ENCODE results near the gene SENP3. TPM values are rescaled to one million over a fixed set of nuclear protein-coding genes. Genes with fewer than 3 reads are reported as not detected.
A peak's percentile ranks its signal among the peaks of the same experiment; 100 is the strongest.

The SENP3 gene
- total RNA-seq, result 10 to 100 TPM; 36.2 to 48.2 TPM
- long read RNA-seq, donor 1, partial matches to known transcripts, result 7 of 11 reads
- long read RNA-seq, donor 1, other reads (novel, unspliced or antisense), result 0 of 11 reads
- long read RNA-seq, donor 2, partial matches to known transcripts, result 1 of 1 reads
- long read RNA-seq, donor 2, other reads (novel, unspliced or antisense), result 0 of 1 reads

DNA sequence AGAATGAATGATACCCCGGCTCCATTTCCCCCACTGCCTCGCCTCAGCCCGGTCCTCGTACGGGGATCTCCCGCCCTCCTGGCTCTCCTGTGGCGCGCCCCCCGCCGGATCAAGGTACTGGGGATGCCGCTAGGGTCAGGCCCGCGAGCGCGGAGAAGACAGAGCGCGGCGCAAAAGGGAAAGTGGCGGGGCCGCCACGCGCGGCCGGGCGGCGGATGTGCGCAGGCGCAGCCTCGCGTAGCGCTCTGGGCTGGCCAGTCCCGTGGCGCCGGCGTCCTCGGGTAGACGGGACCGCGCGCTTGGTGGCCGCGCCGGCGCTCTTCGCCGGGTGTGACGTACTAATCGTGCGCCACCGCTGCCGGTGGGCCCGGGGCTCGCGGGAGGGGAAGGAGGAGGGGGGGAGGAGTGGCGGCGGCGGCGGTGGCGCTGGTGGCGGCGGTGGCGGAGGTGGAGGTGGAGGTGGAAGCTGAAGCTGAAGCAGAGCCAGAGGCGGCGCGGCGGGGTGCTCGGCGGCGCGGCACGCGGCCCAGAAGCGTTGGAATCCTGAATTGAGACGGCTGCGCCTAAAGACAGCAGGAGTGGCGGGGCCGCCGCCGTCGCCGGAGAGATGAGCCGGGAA is at the start of gene SENP3:
TSS of gene SENP3 (plus strand) at position 331 of the 619 bp plus-strand sequence. CDS start 1,158 bp downstream, outside the sequence.
- DNase-seq (ENCODE audit: low spot score), result peak; percentile 97
- intact Hi-C loops (cut with DNase I), result loop anchor here in 1 of 2 donors (2.0 to 10.0 kb wide), 3 partner anchors 47 to 207 kb away; partner anchors contain the start of genes FGF11, KCTD11, TMEM102 and TMEM95

DNA sequence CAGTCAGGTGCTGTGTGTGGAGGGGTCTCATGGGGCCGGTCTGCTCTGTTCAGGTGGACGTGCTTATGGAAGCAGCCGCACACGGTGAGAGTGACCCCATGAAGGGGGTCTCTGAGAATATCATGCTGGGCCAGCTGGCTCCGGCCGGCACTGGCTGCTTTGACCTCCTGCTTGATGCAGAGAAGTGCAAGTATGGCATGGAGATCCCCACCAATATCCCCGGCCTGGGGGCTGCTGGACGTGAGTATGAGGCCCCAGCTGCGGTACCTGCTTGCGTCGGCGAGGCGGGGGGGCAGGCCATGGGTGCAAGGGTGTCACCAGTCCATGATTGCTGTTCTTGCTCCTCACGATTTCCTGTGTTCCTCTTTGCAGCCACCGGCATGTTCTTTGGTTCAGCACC is 49.6 kb upstream of the SENP3 start:
- no peak for DNase-seq (ENCODE audit: low spot score)

DNA sequence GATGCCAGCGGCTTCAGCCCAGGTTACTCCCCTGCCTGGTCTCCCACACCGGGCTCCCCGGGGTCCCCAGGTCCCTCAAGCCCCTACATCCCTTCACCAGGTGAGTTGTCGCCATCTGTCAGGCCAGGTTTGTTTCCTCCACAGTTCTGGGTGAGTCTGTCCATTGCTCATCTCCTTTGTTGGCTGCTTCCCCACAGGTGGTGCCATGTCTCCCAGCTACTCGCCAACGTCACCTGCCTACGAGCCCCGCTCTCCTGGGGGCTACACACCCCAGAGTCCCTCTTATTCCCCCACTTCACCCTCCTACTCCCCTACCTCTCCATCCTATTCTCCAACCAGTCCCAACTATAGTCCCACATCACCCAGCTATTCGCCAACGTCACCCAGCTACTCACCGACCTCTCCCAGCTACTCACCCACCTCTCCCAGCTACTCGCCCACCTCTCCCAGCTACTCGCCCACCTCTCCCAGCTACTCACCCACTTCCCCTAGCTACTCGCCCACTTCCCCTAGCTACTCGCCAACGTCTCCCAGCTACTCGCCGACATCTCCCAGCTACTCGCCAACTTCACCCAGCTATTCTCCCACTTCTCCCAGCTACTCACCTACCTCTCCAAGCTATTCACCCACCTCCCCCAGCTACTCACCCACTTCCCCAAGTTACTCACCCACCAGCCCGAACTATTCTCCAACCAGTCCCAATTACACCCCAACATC is 48.7 kb upstream of the SENP3 start:
- intact Hi-C loops (cut with DNase I), result loop anchor here in 1 of 2 donors (5.0 to 10.0 kb wide), 2 partner anchors 68 to 156 kb away; partner anchors contain the start of genes CHRNB1 and TMEM95
- DNase-seq (ENCODE audit: low spot score), result no peak

More for the DNA sequence above, 49.6 kb upstream of the SENP3 start:
- intact Hi-C loops (cut with DNase I), result loop anchor here in 1 of 2 donors (5.0 to 10.0 kb wide), 2 partner anchors 67 to 155 kb away; partner anchors contain the start of genes CHRNB1 and TMEM95

DNA sequence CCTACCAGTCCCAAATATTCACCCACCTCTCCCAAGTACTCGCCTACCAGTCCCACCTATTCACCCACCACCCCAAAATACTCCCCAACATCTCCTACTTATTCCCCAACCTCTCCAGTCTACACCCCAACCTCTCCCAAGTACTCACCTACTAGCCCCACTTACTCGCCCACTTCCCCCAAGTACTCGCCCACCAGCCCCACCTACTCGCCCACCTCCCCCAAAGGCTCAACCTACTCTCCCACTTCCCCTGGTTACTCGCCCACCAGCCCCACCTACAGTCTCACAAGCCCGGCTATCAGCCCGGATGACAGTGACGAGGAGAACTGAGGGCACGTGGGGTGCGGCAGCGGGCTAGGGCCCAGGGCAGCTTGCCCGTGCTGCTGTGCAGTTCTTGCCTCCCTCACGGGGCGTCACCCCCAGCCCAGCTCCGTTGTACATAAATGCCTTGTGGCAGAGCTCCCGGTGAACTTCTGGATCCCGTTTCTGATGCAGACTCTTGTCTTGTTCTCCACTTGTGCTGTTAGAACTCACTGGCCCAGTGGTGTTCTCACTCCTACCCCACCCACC is 47.8 kb upstream of the SENP3 start:
- no peak for DNase-seq (ENCODE audit: low spot score)
- intact Hi-C loops (cut with DNase I), result loop anchor here in 1 of 2 donors (2.0 to 10.0 kb wide), 3 partner anchors 47 to 157 kb away; partner anchors contain the start of genes CHRNB1, SENP3 and TMEM95

DNA sequence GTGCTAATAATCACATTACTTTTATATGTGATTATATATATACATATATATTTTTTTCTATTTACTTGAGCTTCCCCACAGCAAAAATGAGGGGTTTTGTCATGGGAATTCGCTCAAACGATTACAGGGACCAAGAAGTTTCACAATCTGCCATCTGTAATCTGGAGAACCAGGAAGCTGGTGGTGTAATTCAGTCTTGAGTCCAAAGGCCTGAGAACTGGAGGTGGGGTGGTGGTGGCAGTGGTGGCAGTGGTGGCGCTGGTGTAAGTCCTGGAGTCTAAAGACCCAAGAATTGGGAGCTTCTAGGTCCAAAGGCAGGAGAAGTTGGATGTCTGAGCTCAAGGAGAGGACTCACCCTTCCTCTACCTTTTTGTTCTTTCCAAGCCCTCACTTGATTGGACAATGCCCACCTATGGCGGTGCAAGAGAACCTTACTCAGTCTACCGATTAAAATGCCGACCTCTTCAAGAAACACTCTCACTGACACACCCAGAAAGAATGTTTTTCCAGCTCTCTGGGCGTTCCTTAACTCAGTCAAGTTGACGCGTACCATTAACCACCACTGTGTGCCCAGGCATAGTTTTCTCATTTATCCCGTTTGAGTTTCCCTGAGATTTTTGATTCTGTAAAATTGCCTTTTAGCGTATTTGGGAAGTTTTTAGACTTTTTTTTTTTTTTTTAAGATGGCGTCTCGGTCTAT is 45.7 kb upstream of the SENP3 start:
- no peak for DNase-seq (ENCODE audit: low spot score)
- intact Hi-C loops (cut with DNase I), result loop anchor here in 1 of 2 donors (2.0 to 10.0 kb wide), 2 partner anchors 45 to 71 kb away; partner anchors contain the start of genes CHRNB1 and SENP3

DNA sequence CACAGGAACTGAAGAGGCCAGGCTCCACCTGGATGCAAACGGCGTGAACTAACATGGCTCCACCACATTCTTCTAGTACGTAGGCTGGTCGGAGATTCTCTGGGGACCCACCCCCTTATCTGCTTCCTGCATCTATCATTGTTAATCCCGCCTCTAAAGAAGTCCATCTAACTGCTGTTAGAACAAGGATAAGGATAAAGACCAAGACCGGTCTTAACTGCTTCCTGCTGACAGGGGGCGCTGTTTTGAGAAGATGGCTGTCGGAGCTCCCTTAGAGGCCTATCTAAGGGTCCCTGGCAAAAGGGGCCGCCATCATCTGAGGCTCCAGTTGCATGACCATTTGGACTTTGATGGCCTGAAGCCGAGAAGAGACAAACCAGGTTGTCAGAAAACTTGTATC is 38.7 kb upstream of the SENP3 start:
- DNase-seq (ENCODE audit: low spot score), result no peak
- intact Hi-C loops (cut with DNase I), result no loop called here

DNA sequence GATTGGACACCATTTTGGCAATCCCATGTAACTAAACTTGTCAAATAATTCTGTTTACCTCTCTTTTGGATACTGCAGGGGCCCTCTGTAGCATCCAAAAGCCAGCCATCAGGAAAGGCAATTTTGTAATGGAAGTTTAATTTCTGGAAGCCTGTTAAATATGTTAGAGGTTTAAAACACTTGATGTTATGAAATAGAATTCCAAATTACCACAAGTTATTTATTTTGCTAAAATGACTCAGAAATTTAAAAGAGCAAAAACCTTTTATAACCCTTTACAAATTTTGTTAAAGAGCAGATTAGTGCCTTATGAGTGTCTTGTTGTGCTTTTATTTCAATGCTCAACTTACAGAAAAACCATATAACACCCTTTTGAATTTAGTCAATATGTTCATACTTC is 32.9 kb upstream of the SENP3 start:
- intact Hi-C loops (cut with DNase I), result no loop called here
- DNase-seq (ENCODE audit: low spot score), result no peak

DNA sequence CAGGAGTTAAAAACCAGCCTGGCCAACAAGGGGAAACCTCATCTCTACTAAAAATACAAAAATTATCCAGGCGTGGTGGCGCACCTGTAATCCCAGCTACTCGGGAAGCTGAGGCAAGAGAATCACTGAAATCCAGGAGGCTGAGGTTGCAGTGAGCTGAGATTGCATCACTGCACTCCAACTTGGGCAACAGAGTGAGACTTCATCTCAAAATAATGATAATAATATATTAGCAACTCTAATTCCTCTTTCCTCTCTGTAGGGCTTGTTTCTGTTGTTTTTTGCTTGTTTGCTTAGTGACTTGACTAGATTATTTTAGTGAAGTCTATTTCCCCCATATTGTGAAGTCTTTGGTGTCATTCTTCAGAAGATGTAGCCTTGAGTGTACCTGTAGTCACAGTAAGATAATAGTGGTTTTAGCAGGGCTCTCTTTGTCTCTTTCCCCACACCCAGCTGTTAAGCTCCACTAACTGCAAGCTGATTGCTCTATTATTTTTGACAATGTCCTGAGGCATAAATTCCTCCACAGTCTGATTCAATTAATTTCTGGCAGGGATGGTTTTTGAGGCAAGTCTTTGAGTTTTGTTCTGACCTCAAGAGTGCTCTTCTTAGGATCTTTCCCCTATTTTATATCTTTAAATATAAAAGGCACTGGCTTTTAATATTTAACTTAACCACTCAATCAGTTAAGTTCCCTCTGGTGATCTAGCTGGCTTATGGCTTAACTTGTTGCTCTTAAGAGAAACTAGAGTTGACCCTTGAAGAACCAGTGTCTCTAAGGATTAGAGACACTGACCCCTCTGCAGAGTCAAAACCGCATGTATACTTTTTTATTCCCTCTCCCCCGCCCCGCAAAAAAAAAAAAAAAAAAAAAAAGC is 31.5 kb upstream of the SENP3 start:
- intact Hi-C loops (cut with DNase I), result no loop called here
- no peak for DNase-seq (ENCODE audit: low spot score)

DNA sequence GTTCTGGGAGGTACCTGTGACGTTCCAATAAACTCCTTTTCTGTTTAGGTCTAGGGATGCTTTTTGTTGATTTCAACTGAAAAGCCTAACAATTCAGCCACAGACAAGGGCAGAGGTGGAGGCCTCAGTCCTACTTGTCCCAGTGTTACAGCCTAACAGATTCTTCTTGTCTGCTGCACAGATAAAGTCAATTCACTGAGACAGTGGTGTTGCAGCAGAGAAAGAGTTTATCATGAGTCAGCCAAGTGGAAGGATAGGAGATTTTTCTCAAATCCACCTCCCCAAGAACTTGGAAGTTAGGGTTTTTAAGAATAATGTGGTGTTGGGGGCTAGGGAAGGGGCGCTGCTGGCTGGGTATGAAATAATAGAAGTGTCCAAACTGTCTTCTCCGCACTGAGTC is 23.7 kb upstream of the SENP3 start:
- no peak for DNase-seq (ENCODE audit: low spot score)
- intact Hi-C loops (cut with DNase I), result no loop called here

DNA sequence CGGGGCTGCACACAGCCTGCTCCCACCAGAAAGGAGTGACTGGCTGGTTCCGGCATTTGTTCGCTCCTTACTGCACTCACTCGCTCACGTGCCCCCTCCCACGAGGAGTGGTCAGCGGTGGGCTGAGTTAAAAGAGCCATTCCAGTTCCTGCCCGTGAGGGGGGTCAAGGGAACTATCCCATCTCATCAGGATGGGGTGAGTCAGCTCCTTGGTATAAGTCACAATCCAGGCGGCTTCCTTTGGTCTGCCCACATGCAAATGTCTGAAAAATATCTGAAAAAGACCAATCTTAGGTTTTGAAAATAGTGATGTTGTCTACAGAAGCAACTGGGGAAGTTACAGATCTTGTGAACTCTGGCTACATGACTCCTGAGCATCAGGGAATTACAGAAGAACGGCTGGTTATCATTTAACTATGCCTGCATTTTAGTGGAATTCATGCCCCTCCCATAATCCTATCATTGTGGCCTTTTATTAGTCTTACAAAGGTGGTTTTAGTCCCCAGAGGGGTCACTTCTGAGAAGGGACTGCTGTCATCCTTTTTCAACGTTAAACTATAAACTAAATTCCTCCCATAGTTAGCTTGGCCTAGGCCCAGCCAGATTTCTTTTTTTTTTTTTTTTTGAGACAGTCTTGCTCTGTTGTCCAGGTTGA is 22.7 kb upstream of the SENP3 start:
- no peak for DNase-seq (ENCODE audit: low spot score)
- intact Hi-C loops (cut with DNase I), result no loop called here

DNA sequence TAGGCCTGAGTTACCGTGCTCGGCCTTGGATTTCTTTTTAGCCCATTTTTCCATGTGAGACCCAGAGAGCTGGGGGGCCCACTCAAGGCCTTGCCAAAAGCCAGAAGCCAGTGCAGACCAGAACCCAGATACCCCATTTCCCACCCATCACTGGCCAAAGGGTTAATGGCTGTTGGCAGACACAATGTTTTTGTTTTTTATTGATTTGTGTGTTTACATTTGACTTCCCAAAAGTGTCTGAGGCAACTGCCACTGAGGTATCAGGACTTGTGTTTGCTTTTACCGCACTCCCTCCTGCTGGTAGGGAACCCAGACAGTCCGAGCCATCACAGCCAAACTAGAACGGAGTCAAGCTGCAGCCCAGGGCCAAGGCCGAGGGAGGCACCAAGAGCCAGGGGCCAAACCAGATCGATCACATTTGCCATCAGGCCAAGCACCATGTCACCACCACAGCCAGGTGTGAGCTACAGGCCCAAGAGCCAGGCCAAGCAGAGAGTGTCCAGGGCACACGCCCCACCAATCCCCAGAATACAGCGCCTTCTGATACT is 20.6 kb upstream of the SENP3 start:
- no peak for DNase-seq (ENCODE audit: low spot score)
- intact Hi-C loops (cut with DNase I), result loop anchor here in 1 of 2 donors (5.0 kb wide), 1 partner anchor 39 kb away; no protein-coding TSS in a partner anchor

DNA sequence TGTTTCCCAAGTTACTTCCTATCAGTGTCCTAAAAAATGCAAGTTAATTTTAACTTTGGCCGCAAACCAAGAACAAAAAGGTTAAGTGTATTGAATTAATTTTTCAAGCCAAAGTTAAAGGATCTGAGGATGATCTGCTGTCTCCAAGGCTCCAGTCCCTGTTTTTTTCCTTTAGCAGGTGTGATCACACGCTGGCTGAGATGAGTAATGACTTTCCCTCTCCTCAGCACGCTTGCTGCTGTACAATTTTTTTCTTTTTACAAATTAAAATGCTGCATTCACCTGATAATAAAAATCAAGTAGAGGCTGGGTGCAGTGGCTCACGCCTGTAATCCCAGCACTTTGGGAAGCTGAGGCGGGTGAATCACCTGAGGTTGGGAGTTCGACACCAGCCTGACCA is 16.8 kb upstream of the SENP3 start:
- no peak for DNase-seq (ENCODE audit: low spot score)
- intact Hi-C loops (cut with DNase I), result loop anchor here in 1 of 2 donors (5.0 kb wide), 1 partner anchor 43 kb away; no protein-coding TSS in a partner anchor

DNA sequence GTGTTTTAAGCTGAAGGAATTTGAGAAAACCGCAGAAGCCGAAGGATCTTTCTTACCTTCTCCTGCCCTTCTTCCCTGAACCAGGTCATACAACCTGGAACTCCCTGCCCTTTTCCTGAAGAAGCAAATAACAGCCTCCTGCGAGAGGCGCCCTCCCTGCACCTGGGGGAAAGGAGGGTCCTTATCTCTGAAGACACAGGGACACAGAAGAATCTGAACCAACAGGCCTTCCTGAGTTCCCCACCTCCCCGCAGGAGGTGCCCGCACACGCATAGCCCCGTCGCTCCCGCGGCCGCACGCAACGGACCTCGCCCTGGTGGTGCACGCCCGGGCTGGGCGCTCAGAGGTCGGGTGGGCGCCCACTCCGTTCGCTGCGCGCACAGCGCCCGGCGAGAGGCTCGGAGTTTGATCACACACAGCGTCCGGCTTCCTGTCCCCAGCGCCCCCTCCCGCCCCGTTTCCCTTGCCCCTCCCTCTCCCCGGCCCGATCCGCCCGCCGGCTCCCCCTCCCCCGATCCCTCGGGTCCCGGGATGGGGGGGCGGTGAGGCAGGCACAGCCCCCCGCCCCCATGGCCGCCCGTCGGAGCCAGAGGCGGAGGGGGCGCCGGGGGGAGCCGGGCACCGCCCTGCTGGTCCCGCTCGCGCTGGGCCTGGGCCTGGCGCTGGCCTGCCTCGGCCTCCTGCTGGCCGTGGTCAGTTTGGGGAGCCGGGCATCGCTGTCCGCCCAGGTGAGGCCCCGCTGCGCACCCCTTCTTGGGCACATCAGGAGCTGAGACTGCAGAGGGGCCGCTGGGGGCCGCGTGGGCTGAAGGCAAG is 12.9 kb upstream of the SENP3 start, which contains the start of gene TNFSF12:
TSS of gene TNFSF12 (plus strand) at position 474 of the 816 bp plus-strand sequence. CDS start at position 570, 96 bp downstream.
- intact Hi-C loops (cut with DNase I), result no loop called here
- DNase-seq (ENCODE audit: low spot score), result peak; percentile 91

DNA sequence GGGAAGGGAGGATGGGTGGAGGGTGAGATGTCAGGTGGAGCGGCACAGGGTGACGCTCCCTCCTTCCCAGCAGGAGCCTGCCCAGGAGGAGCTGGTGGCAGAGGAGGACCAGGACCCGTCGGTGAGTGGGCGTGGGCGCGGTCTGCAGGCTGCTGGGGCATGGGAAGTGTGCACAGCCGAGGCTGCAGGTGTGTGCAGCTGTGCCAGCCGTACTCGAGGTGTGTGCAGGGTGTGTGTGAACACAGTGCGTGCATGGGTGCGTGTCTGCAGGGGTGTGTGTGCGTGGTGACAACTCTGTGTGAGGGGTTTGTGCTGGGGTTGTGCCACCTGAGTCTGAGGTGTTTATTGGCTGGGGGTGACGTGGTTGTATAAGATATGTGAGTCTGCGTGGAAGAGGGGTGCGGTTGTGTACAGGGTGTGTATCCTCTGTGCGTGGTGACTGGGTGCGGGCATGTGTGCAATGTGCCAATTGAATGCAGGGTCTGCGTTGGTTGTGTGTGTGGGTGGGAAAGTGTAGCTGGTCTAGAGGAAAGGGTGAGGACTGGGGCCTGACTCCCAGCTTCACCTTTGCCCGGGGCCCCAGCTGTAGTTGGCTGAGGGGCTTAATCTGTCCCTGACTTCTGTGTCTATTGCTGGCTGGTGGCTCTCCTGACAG is 12.2 kb upstream of the SENP3 start:
- no peak for DNase-seq (ENCODE audit: low spot score)
- intact Hi-C loops (cut with DNase I), result no loop called here

DNA sequence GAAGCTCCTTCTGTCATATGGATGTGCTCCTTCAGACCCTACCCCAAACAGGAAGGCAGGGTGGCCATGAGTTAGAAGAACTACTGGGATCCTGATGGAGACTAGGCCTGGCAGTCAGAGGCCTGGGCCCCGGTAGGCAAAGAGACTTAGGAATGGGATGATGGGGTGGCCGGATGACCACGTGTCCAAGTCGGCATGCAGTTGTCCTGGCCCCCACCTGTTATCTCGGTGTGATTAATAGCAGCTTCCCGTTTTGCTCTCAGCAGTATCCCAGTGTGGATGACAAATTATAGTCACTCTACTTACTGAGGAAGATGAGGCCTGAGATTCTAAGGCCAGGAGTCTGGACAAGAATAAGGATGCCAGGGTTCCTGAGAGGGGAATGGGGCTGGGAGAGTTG is 11.4 kb upstream of the SENP3 start:
- no peak for DNase-seq (ENCODE audit: low spot score)
- intact Hi-C loops (cut with DNase I), result no loop called here

DNA sequence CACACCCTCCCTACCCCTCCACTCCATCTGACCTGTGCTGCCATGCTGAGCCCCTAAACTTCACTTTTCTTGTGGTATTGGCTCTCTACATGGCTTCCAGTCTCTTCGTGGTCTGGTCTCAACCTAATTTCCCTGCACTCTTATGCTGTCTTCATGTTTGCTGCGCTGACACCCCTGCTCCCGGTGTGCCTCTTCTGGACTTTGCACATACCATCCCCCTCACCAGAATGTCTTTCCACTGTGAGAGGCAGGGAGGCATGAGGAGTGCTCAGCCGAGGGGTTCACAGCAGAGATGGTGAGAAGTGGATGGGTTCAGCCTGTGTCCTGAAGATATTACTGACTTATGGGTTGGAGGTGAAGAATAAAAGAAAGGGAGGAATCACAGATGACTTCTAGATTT is 10.3 kb upstream of the SENP3 start:
- intact Hi-C loops (cut with DNase I), result no loop called here
- no peak for DNase-seq (ENCODE audit: low spot score)

Data from posterior vena cava (tissue), 2 donors.